ENCODE data around the gene ATP5F1C.

Gene ATP5F1C

GRCh38 chr10:7794251-7795026 lies 6.5 kb downstream of the ATP5F1C start:
- no peak for TF ChIP-seq CTCF (IDR thresholded peaks at IDR 0.05; ENCODE audit: low read depth, low read length, missing control alignments)
- DNase-seq (ENCODE audit: extremely low read depth, low read depth): no peak
- no peak overlapping the region for H3K4me3 ChIP-seq (replicated peaks; ENCODE audit: low read depth, low read length)

- DNase-seq (ENCODE audit: extremely low read depth, low read depth): no peak
- no peak for TF ChIP-seq CTCF (IDR thresholded peaks at IDR 0.05; ENCODE audit: low read depth, low read length, missing control alignments)
- no peak overlapping the region for H3K4me3 ChIP-seq (replicated peaks; ENCODE audit: low read depth, low read length)
These were observed 7.6 kb downstream of the ATP5F1C start for GRCh38 chr10:7795605-7796004.

- TF ChIP-seq CTCF (IDR thresholded peaks at IDR 0.05; ENCODE audit: low read depth, low read length, missing control alignments): no peak
- peak; percentile 65 for DNase-seq (ENCODE audit: extremely low read depth, low read depth)
These were observed 9.6 kb downstream of the ATP5F1C start for GRCh38 chr10:7797582-7797981.

GRCh38 chr10:7802606-7803005 lies 14.6 kb downstream of the ATP5F1C start:
- H3K4me3 ChIP-seq (replicated peaks; ENCODE audit: low read depth, low read length): no peak overlapping the region
- no peak for TF ChIP-seq CTCF (IDR thresholded peaks at IDR 0.05; ENCODE audit: low read depth, low read length, missing control alignments)
- no peak for DNase-seq (ENCODE audit: extremely low read depth, low read depth)

More at GRCh38 chr10:7797582-7797981, 9.6 kb downstream of the ATP5F1C start:
- H3K4me3 ChIP-seq (replicated peaks; ENCODE audit: low read depth, low read length): no peak overlapping the region

GRCh38 chr10:7804216-7804615 lies 16.2 kb downstream of the ATP5F1C start:
- no peak for TF ChIP-seq CTCF (IDR thresholded peaks at IDR 0.05; ENCODE audit: low read depth, low read length, missing control alignments)
- no peak overlapping the region for H3K4me3 ChIP-seq (replicated peaks; ENCODE audit: low read depth, low read length)
- DNase-seq (ENCODE audit: extremely low read depth, low read depth): no peak

- H3K4me3 ChIP-seq (replicated peaks; ENCODE audit: low read depth, low read length): no peak overlapping the region
- DNase-seq (ENCODE audit: extremely low read depth, low read depth): no peak
- TF ChIP-seq CTCF (IDR thresholded peaks at IDR 0.05; ENCODE audit: low read depth, low read length, missing control alignments): no peak
These were observed 16.8 kb downstream of the ATP5F1C start for GRCh38 chr10:7804741-7805140.

Measured in HFF-Myc (cell line).